GM13977 (cell line): Measurements from ENCODE around the gene RSAD2.

Experiments
- DNase-seq: peaks from one replicate; pipeline ENCODE4 v3.0.0; 2012; ENCODE audit warnings: low spot score
- in situ Hi-C: fragments of 300-500 bp; cut with MboI; formaldehyde crosslinking; loops from one replicate; pipeline ENCODE4 v1.12.0; 2022; ENCODE audit warnings: low sequenced_read_pairs, low pct_unique_long_range_greater_than_20kb, mixed read lengths, inconsistent platforms; ENCODE audit not compliant: unreplicated experiment
- TF ChIP-seq, protein P1 (sequence below): IDR thresholded peaks from 2 replicates; pipeline ENCODE4 v1.5.1; 2012; ENCODE audit warnings: mild to moderate bottlenecking, control low read depth; ENCODE audit not compliant: insufficient read depth; ENCODE audit errors: extremely low read depth, missing control alignments

RSAD2 gene

GRCh38 chr2:6939071-6939470 is 61.5 kb downstream of the RSAD2 start:
- TF ChIP-seq, protein P1, sequence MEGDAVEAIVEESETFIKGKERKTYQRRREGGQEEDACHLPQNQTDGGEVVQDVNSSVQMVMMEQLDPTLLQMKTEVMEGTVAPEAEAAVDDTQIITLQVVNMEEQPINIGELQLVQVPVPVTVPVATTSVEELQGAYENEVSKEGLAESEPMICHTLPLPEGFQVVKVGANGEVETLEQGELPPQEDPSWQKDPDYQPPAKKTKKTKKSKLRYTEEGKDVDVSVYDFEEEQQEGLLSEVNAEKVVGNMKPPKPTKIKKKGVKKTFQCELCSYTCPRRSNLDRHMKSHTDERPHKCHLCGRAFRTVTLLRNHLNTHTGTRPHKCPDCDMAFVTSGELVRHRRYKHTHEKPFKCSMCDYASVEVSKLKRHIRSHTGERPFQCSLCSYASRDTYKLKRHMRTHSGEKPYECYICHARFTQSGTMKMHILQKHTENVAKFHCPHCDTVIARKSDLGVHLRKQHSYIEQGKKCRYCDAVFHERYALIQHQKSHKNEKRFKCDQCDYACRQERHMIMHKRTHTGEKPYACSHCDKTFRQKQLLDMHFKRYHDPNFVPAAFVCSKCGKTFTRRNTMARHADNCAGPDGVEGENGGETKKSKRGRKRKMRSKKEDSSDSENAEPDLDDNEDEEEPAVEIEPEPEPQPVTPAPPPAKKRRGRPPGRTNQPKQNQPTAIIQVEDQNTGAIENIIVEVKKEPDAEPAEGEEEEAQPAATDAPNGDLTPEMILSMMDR: no peak
- in situ Hi-C loops: no loop called here
- DNase-seq: no peak

- DNase-seq: no peak
- in situ Hi-C loops: no loop called here
- TF ChIP-seq, protein P1: no peak
Observed at GRCh38 chr2:6940820-6941219, 63.2 kb downstream of the RSAD2 start.

DNA sequence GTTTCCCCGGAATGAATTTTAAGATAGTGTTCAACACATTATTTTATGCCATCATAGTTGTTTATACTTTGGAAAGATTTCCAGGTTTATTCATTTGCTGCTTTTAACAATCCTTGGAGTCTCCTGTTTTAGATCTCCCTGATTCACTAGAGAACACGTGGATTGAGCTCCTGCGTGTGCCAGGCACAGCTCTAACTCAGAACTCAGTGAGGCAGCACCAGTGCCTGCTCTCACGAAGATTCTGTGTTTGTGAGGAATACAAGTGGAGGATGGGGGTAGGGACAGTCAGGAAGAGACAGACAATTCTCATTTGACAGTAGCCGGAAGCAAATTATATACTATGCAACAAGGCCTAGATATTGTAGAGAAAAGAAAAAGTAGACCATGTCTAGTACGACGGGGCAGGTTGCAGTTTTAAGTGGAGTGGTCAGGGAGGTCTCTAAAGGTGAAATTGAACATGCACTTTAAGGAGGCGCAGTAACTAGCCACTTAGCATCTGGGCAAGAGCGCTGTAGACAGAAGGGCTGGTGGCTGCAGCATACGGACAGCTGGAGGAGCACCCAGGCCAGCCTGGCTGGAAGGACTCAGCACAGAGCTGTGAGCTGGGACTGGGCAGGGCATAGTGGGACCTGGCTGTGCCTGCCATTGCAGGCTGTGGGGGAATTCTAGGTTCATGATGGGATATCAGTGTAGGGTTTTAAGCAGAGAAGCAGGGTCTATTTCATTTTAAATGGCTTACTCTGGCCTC is 63.9 kb downstream of the RSAD2 start:
- in situ Hi-C loops: no loop called here
- no peak for DNase-seq
- TF ChIP-seq, protein P1: no peak

DNA sequence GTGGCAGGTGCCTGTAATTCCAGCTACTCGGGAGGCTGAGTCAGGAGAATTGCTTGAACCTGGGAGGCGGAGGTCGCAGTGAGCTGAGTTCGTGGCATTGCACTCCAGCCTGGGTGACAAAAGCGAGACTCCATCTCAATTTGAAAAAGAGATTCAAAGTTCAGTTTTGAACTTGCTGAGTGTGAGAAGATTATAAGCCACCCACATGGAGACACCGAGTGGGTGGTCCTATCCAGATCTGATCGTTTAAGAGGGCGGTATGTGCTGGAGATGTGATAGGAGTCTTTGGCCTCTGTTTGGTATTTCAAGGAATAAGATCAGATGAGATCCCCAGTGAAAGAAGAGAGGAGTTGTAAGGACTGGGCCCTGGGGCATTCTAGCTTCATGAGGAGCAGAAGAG is 65.3 kb downstream of the RSAD2 start:
- TF ChIP-seq, protein P1: no peak
- DNase-seq: no peak
- in situ Hi-C loops: no loop called here

DNA sequence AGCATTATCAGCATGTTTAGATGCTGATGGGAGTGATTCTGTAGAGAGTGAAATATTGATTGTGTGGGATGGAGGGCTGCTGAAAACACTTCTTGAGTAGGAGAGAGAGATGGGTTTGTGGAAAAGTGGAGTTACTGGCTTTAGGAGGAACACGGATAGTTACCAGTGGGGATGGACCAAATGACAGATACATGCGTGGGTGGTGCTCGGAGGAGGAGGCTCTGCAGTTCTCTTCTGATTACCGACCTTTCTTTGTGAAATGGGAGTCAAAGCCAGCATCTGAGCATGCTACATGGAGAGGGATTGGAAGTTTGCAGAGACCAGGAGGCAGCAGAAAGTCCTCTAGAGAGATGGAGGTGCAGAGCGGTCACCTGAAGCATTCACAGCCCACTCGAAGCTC is 65.9 kb downstream of the RSAD2 start:
- in situ Hi-C loops: no loop called here
- TF ChIP-seq, protein P1: no peak
- DNase-seq: no peak

GRCh38 chr2:6943971-6944370 is 66.4 kb downstream of the RSAD2 start:
- in situ Hi-C loops: no loop called here
- DNase-seq: no peak
- TF ChIP-seq, protein P1: no peak
